ENCODE results near the gene ADGRL2. TPM values are rescaled to one million over a fixed set of nuclear protein-coding genes. Genes with fewer than 3 reads are reported as not detected.

The ADGRL2 gene
- 16.3 and 28.8 TPM in 2 replicates for total RNA-seq

DNA sequence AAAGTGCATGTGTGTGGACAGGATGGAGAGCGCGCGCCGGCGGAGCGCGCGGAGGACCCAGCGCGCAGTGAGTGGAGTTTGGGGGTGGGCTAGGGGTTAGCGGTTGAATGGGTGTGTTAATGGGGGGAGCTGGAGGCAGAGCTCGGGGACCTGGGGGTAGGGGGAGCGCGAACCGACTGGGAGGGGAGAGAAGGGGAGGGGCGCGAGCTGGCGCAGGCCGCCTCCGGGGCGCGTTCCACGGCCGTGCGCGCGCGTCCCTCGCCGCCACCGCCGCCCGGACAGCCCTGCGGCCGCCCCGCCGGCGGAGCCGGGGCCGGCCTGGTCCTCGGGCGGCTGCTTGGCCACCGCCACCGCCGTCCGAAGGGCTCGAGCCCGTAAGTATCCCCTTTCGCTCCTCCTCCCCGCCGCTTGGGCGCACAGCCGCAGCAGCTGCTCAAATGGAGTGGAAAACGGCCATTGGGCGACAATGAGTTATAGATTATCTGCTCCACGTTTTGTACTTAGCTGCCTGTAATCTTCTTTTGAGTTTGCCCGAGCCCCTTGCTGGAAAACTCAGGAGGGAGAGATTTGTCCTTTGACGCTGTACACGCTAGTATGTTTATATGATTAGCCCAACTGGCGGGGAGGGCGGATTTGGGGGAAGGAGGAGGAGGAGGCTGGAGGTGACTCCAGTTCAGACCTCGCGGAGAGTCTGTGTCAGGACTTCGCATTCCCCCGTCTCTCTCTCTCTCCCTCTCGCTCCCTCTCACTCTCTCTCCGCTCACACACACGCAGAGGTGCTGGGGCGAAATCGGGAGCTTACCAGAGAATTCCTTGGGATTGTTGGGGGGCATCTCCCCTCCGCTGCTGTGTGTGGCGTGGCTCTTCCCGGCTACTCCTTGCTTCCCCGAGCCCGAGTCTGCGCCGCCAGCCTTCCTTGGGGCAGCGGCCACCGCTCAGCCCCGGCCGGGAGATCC is at the start of gene ADGRL2:
TSS of gene ADGRL2 (plus strand) at position 240 of the 956 bp plus-strand sequence. CDS start 36,051 bp downstream, outside the sequence.
- peak; percentile 90 to 91 for DNase-seq (ENCODE audit: low read depth in 2 of 2)

DNA sequence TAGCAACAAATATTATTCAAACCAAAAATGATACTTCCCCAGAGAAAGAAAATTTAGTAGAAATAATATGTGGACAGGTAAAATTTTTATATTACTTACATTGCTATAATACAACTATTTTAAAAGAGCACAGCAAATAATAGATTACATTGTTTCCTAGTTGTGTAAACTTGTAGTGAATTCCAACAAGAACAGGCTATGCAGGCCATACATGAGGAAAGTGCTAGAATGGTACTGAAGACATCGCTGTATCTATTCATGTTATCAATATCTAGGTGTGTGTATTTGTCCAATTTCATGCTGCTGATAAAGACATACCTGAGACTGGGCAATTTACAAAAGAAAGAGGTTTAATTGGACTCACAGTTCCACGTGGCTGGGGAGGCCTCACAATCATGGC is 47.9 kb upstream of the ADGRL2 start:
- DNase-seq (ENCODE audit: low read depth in 2 of 2), result no peak

DNA sequence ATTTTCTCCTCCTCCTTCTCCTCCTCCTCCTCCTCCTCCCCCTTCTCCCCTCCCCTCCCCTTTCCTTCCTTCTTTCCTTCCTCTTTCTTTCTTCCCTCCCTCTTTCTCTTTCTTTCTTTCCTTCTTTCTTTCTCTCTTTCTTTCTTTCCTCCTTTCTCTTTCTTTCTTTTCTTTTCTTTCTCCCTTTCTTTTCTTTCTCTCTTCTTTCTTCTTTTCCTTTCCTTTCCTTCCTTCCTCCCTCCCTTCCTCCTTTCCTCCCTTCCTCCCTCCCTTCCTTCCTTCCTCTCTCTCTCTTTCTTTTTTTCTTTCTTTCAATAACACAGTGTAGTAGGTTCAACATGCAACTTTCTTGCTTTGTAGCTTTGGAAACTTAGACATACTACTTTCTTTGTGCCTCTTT is 46.3 kb upstream of the ADGRL2 start:
- DNase-seq (ENCODE audit: low read depth in 2 of 2), result no peak

DNA sequence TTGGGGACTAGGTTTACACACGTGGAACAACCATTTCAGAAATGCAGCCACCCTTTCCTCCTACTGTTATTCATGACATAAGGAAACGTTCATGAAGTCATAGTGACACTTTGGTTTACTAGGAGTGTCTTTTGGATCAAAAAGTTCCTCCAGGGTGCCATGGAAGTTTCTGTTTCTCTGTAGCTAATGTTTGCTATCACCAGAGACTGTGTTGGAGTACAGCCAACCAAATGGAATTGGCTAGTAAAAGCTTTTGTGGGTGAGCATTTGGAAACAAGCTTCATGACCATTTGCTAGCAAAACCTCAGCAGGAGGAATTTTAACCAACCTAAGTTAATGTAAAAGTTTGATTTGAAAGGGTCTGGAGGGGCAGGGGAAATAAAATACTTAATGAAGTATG is 43.9 kb upstream of the ADGRL2 start:
- DNase-seq (ENCODE audit: low read depth in 2 of 2), result peak in 1 of 2 donors; percentile 3

DNA sequence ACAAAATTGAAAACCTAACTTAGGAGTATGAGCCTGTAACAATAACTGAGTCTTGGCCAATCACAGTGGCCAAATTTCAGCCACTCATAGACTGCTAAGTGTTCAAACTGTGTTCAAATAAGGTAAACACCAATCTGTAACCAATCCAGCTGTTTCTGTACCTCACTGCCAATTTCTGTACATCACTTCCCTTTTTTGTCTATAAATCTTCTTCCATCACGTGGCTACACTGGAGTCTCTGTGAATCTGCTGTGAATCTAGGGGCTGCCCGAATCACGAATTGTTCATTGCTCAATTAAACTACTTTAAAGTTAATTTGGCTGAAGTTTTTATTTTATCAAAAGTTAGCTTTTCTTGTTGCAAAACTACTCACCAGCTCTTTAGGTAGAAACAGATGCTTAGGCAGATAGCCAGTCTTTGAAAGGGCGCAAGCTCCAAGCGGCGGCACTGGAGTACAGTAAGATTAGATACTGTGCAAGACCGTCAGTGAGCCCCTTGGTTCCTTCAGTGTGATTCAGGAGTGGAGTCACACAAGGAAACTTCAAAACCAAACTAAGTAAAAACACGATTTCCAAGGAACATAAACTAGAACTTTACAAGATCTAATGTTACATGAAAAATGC is 43.2 kb upstream of the ADGRL2 start:
- no peak for DNase-seq (ENCODE audit: low read depth in 2 of 2)

DNA sequence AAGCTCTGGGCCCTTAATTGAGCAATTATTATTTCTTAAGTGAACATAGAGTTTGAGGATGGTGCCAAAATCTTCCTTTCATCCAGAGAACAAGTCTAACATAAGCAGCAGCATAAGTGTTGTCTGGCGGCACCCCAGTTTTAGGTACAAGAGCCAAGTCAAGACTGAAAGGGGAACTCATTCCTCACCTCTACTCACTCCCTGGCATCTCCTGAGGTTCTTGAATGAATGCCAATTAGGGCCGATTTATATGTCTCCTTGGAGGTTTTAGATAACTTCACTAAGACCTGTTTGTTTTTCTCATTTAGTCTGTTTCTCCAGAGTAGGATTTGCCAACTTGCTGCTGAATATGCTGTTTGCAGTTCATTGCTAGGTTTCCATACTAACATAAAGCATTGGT is 42.6 kb upstream of the ADGRL2 start:
- no peak for DNase-seq (ENCODE audit: low read depth in 2 of 2)

DNA sequence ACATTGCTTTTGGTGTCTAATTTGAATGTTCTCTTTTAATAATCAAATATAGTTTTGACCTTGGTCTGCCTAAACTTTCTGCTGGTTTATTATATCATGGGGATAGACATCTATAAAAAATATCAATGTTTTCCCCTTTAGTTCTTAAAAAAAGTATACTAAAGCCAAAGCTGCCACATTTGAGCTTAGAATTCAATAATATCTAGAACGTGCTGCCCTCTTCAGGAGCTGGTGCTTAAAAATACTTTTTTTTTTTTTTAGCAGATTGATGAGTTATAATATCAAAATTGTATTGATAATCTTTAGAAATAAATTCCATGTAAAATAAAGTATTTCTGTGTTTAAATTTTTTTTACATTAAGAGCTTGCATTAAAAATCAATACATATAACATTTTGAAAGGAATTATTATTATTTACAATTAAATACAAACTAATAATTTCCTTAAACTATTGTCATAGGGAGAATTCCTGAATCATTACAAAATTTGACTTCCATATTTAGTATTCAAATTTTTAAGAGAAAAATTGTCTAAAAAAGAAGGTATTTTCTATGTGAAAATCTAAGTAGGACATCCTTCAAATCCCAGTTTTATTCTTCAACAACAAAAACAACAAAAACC is 40.1 kb upstream of the ADGRL2 start:
- DNase-seq (ENCODE audit: low read depth in 2 of 2), result peak; percentile 43 to 61

DNA sequence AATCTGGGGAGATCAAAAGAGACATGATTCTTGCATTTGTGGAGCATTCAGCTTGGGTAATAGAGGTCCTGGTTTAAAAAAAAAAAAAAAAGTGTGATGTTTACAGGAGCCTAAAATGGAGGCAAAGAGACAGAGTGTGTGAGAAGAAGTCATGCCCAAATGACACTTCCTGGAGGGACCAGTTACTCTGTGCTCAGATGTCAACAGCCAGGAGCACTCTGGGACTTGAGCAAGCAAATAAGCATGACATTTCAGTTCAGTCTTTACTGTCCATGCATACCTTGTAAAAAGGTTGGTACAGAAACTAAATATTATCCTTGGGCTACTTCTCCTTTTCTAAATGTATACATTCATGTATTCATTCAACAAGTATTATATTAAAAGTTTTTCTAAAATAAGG is 25.2 kb upstream of the ADGRL2 start:
- DNase-seq (ENCODE audit: low read depth in 2 of 2), result no peak

DNA sequence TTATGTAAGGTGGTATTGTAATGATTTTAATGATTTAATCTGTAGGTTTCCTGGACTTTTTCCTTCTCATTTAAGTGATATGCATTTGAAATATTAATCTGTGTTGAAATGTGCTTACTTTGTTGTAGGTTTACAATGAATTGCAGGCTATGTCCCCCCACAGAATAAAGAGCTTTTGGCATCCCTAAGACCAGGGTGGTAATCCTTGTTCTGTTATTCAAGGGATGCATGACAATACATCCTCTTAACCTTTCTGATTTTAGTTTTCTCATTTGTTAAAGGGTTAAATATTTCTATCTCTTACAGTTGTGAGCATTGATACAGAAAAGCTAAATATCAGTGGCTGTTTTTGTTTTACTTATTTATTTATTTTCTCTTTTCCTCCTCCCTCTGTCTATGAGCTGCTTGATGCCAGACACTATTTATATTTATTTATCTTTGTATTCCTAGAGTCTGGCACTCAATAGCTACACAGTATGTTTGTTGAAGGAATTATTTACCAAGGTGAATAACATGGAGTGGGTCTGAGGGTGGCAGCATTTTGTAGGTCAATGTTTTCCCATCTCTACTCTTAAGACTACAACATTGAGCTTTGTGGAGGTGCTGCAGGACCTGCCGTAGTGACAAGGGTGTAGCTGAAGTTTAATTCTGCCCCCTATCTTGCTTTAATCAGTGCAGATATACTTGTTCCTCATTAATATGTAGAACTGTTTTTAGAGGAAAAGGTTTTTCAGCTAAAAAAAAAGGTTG is 19.9 kb upstream of the ADGRL2 start:
- DNase-seq (ENCODE audit: low read depth in 2 of 2), result no peak

DNA sequence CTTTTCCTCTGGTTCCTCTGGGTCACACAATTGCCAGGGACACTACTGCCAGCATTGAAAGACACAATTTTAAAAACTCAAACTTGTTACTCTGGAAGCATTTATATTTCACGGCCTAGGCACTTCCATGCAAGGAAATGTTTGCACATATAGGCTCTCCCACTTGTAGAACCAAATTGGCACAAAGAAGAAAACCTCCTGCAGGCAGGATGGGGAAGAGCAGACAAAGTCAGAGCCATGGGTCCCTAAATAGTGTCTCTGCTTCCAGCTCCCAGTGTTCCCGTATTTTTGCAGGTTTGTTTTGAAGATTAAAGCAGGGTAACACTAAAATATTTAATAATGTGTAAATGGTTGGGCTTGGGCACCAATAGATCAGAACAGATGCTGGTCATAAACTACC is 19.0 kb upstream of the ADGRL2 start:
- no peak for DNase-seq (ENCODE audit: low read depth in 2 of 2)

DNA sequence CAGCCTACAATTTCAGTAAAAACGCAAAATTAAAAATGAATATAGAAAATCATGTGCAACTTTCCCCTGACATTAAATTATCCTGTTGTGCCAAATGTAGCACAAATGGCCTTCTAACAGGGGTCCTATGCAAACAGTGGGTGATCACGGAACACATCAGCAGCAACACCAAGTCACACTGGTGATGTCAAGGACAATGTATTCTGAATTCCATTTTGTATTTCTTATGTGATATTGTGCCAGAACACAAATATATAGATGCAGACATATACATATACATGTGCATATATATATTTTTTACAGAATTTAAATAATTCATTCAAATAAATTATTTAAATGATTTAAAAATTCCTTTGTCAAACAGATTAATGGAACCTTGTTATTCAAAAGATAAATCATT is 8.6 kb upstream of the ADGRL2 start:
- DNase-seq (ENCODE audit: low read depth in 2 of 2), result no peak

DNA sequence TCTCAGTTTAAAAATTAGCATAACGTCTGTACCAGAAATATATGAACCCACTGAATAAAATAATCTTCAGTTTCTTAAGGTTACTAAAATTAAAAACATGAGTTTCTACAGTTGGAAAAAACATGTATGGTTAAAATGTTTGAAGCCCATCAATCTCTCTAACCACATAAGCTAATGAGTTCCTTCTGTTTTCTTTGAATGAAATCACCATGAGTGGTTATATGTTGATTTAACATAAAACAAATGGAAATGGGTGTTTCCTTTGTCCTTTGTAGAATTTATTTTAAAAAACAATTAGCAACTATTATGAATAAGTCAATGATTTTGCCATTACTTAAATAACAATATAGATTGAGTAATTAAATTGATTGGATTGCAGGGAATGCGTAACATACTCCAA is 3.0 kb upstream of the ADGRL2 start:
- no peak for DNase-seq (ENCODE audit: low read depth in 2 of 2)

DNA sequence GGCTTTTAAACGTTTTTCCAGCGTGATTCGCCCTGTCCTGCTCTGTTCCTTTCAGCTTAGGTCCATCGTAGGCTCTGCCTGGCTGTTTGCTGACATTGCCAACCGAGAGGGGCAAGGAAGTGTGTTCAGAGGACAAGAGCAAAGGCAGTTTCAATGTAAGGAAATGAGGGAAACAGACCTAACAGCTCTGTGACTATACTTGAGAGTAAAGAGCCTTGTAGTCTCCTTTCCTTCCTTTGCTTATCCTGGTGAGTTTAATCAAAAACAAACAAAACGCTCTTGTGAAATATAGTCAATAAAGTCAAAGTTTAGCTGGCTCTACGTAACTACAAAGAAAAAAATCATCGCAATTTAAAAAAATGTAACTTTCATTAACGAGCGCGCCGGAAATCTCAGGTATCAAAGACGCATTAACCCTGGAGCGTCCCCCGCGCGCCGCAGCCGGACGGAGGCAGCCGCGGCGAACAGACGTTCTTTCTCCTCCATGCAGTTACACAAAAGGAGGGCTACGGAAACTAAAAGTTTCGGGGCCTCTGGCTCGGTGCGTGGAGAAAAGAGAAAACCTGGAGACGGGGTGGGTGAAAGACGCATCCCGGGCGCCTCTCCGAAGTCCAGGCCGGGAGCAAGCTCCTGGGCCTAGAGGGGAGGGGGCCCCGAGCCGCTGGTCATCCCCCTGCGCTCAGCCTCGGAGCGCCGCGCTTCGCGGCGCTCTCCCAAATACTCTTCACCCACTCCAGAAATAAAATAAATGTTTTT is 617 bp upstream of the ADGRL2 start:
- DNase-seq (ENCODE audit: low read depth in 2 of 2), result peak; percentile 53 to 64

DNA sequence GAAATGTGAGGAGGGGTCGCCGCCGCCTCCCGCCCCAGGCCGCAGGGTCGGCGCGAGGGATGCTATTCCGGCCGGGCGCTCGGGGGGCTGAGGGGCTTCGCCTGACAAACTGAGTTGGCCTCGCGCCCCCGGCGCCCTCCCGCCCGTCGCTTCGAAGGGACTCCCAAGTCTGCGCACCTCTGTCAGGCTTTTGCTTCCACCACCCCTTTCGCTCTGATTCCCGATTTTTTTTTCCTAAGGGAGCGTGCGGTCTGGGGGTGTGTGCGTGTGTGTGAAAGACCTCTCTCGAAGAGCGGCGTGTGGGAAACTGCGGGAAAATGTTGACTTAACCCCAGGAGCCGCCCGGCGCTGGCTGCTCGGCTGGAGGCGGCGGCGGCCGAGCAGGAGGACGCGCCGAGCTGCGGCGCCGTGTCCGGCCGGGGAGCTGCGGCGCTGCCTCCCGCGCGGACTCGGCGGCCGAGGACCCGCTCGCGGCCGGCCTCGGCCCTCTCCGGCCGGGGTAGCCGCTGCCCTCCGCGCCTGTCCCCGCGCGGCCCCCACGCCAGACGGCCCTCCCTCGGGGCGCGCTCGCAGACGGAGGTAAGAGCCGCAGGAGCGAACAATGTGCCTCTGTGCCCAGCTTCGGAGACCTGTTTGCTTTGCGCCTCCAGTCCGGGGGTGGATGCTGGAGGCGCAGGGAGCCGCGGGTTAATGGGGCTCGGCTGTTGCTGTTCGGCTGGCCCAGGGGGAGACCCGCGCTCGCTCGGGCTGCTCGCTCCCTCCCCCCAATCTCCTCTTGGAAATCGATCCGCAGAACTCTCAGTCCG is 1.1 kb downstream of the ADGRL2 start:
- DNase-seq (ENCODE audit: low read depth in 2 of 2), result peak; percentile 67 to 68

DNA sequence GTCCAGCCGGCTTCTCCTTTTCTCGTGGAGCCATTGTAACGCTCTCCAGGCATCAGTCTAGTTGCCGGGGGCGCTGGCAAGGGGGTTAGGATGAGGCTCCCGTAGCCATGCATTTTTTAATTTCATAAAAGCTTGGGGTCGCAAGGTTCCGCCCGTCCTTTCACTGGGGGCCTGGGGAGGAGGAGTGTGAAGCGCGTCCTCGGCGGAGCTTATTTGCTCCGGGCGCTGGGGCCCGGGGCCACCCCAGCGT is 1.6 kb downstream of the ADGRL2 start:
- no peak for DNase-seq (ENCODE audit: low read depth in 2 of 2)

DNA sequence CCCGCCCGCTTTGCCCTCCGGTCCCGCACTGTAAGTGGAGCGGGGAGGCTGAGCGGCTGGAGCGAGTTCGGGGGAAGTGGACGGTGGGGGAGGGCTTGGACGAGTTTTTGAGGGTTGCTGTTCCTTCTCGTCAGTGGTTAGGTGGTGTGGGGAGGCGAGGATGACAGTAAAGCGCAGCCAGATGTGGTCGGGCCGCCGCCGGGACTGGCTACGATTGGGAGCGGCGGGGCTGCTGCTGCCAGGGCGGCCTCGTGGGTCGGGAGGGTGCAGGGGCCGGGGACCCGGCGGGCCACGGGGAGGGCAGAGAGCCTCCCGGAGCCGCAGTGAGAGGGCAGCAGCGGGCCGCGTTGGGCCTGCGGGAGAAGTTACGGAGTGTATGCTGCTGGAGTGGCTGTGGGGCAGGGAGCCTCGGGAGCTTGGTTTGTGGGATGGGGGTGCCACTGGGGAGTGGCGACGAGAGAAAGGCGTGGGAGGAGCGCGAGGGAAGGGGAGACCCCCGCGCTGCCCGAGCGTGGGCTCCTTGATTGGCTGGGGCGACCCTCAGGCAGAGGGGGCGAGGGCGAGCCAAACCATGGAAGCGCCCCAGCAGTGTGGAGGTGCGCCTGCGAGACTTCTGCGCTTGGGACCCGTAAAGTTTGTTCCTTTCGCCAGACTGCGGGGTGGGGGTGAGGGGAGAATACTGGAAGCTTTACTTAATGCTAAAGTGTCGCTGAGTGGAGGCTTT is 2.1 kb downstream of the ADGRL2 start:
- peak; percentile 76 for DNase-seq (ENCODE audit: low read depth in 2 of 2)

DNA sequence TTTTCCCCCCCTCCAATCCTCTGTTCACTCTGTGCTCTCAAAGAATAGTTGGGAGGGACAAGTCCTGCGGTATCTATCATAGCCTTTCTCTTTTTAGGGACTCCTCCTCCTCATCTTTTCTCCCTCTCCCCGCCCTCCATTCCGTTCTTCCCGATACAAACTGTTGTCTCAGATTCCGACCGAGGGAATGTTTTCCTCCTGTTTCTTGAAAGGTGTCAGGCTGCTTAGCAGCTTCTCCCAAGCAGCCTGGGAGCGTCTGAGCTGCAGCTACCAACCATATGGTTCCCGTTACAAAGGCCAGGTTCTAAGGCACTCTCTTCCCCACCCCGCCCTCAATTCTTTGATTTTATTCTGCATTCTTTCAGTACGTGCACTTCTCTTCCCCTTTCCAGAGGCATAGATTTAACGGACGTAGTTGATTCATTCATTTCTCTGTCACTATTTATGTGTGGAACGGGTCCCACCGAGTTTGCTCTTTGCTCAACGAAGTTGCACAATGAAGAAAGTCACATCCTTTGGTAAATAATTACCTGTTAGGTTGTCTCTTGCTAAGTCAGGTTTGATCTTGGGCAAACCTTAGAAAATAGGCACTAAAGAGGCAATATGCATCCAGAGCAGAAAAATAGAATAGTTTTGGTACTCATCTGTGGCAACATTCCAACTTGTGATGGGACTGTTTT is 2.8 kb downstream of the ADGRL2 start:
- DNase-seq (ENCODE audit: low read depth in 2 of 2), result peak; percentile 16 to 23

DNA sequence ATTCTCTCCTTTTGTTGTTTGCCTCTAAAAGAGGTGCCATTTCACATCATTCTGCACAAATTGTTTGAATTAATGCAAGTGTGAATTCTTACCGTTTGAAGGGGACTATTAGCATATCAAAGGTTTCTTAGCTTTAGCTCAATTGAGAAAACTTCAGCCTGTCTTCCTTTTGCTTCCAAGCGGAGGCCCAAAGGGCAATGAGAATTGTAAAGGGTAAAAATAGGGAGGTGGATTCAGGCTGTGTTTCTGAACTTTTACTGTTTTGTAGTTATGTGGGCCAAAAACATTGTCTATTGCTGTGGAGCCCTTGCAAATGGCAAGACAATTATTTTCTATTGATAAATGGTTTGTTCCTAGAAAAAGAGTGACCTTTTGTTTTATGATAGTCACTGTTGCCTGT is 3.6 kb downstream of the ADGRL2 start:
- DNase-seq (ENCODE audit: low read depth in 2 of 2), result no peak

All from lung microvascular endothelial cell (primary cell).